ENCODE data around the gene SPG7.

- TF ChIP-seq KAT2B (IDR thresholded peaks at IDR 0.05; ENCODE audit: low read depth, low read length) (no peak), TRIM28 (IDR thresholded peaks at IDR 0.05) (no peak), TCF7L2 (IDR thresholded peaks at IDR 0.05; ENCODE audit: low read depth, low read length) (no peak)
- TF ChIP-seq, protein P1, sequence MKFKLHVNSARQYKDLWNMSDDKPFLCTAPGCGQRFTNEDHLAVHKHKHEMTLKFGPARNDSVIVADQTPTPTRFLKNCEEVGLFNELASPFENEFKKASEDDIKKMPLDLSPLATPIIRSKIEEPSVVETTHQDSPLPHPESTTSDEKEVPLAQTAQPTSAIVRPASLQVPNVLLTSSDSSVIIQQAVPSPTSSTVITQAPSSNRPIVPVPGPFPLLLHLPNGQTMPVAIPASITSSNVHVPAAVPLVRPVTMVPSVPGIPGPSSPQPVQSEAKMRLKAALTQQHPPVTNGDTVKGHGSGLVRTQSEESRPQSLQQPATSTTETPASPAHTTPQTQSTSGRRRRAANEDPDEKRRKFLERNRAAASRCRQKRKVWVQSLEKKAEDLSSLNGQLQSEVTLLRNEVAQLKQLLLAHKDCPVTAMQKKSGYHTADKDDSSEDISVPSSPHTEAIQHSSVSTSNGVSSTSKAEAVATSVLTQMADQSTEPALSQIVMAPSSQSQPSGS (CRISPR knock-in tag; IDR thresholded peaks at IDR 0.05) = no peak
- TF ChIP-seq, protein P2, sequence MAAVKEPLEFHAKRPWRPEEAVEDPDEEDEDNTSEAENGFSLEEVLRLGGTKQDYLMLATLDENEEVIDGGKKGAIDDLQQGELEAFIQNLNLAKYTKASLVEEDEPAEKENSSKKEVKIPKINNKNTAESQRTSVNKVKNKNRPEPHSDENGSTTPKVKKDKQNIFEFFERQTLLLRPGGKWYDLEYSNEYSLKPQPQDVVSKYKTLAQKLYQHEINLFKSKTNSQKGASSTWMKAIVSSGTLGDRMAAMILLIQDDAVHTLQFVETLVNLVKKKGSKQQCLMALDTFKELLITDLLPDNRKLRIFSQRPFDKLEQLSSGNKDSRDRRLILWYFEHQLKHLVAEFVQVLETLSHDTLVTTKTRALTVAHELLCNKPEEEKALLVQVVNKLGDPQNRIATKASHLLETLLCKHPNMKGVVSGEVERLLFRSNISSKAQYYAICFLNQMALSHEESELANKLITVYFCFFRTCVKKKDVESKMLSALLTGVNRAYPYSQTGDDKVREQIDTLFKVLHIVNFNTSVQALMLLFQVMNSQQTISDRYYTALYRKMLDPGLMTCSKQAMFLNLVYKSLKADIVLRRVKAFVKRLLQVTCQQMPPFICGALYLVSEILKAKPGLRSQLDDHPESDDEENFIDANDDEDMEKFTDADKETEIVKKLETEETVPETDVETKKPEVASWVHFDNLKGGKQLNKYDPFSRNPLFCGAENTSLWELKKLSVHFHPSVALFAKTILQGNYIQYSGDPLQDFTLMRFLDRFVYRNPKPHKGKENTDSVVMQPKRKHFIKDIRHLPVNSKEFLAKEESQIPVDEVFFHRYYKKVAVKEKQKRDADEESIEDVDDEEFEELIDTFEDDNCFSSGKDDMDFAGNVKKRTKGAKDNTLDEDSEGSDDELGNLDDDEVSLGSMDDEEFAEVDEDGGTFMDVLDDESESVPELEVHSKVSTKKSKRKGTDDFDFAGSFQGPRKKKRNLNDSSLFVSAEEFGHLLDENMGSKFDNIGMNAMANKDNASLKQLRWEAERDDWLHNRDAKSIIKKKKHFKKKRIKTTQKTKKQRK (IDR thresholded peaks at IDR 0.05; ENCODE audit: borderline replicate concordance, low read depth, low read length) = no peak
Observed at GRCh38 chr16:89475144-89475543, 33.1 kb upstream of the SPG7 start.
